GM10248 (cell line): Measurements from ENCODE around the gene SPTBN2.
"Not testable (repeated sequence)": the region's sequence is repeated elsewhere in the genome, so short reads cannot be mapped to it uniquely, and the experiment has no call there.

Experiments
- CTCF ChIA-PET: fragments of 300-600 bp; sonication (Branson Sonifier 250); formaldehyde crosslinking; extraction: SDS; loops from one replicate; lab custom pipeline; 2021; ENCODE audit warnings: antibody characterized with exemption; lab: Yijun Ruan, JAX
- POLR2A ChIA-PET: fragments of 350-650 bp; sonication (Branson Sonifier 250); formaldehyde crosslinking; extraction: SDS; loops from one replicate; lab custom pipeline; 2020; ENCODE audit warnings: antibody characterized with exemption; lab: Yijun Ruan, JAX
- DNase-seq: peaks from one replicate; pipeline ENCODE4 v3.0.0; 2012; ENCODE audit errors: extremely low spot score
- CTCF ChIP-seq: IDR thresholded peaks from 2 replicates; pipeline ENCODE4 v1.5.1; 2012; ENCODE audit warnings: mild to moderate bottlenecking, low read depth; ENCODE audit errors: extremely low read depth, missing control alignments, control extremely low read depth

SPTBN2 gene

GRCh38 chr11:66725647-66726046, 3.4 kb downstream of the SPTBN2 start:
- CTCF ChIA-PET = interaction anchor here (1.0 to 2.2 kb wide), 8 partner anchors 16 to 112 kb away, joined by 3 to 8 read pairs (median 4); partner anchors contain the start of gene RBM4B
- POLR2A ChIA-PET = interaction anchor here (0.6 to 1.1 kb wide), 2 partner anchors 118 to 461 kb away, joined by 3 to 8 read pairs; no protein-coding TSS in a partner anchor
- TF ChIP-seq CTCF = no peak
- no peak for DNase-seq

- ChIA-PET POLR2A (interaction anchor here (0.6 to 1.1 kb wide), 2 partner anchors 119 to 460 kb away, joined by 3 to 8 read pairs; no protein-coding TSS in a partner anchor), CTCF (interaction anchor here (1.0 to 2.2 kb wide), 7 partner anchors 17 to 113 kb away, joined by 3 to 8 read pairs (median 4); no protein-coding TSS in a partner anchor)
- no peak for DNase-seq
- TF ChIP-seq CTCF = no peak
These were observed 3.9 kb downstream of the SPTBN2 start for GRCh38 chr11:66725114-66725513.

DNA sequence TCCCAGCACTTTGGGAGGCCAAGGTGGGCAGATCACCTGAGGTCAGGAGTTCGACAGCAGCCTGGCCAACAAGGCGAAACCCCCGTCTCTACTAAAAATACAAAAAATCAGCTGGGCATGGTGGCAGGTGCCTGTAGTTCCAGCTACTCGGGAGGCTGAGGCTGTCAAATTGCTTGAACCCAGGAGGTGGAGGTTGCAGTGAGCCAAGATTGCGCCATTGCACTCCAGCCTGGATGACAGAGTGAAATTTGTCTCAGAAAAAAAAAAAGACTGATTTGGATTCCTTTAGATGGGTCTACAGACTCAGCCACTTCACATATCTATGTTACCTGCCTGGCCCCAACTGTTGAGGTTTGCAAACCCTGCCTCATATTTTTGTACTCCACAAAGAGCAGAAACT, 4.8 kb downstream of the SPTBN2 start:
- POLR2A ChIA-PET = not testable (repeated sequence)
- CTCF ChIA-PET = interaction anchor here (1.1 to 1.5 kb wide), 4 partner anchors 29 to 84 kb away, joined by 3 to 4 read pairs (median 4); no protein-coding TSS in a partner anchor

GRCh38 chr11:66723693-66724092, 5.3 kb downstream of the SPTBN2 start:
- ChIA-PET CTCF (interaction anchor here (1.1 to 1.5 kb wide), 3 partner anchors 29 to 84 kb away, joined by 3 to 4 read pairs (median 3); no protein-coding TSS in a partner anchor), POLR2A (no interaction called here)
- DNase-seq = no peak
- no peak for TF ChIP-seq CTCF

More for the DNA sequence above, 4.8 kb downstream of the SPTBN2 start:
- DNase-seq = not testable (repeated sequence)

- no peak for TF ChIP-seq CTCF
- DNase-seq = no peak
- ChIA-PET CTCF (interaction anchor here (1.1 to 1.5 kb wide), 3 partner anchors 28 to 85 kb away, joined by 3 to 4 read pairs (median 3); no protein-coding TSS in a partner anchor), POLR2A (no interaction called here)
These were observed 6.0 kb downstream of the SPTBN2 start for GRCh38 chr11:66722745-66723651.

DNA sequence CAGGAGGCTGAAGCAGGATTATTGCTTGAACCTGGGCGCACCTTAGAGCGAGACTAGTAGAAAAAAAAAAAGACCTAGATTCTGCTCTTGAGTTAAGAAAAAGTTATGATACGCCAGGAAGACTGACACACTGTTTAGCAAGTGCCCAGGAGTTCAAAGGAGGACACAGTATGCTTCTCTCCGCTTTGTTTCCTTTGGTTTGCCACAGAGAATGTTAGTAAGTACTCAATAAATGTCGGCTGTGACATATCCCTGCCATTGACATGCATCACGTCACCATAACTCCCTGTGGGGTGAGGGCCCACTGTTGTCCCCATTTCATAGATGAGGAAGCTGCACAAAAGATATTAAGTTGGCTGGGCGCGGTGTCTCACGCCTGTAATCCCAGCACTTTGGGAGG, 7.1 kb downstream of the SPTBN2 start:
- ChIA-PET POLR2A (no interaction called here), CTCF (no interaction called here)
- DNase-seq = no peak
- TF ChIP-seq CTCF = no peak
